Cardiac septum (tissue), 1 donor: ENCODE measurements around the gene ADAP2. TPM values are rescaled to one million over a fixed set of nuclear protein-coding genes. Genes with fewer than 3 reads are reported as not detected.
"Not testable (repeated sequence)": the region's sequence is repeated elsewhere in the genome, so short reads cannot be mapped to it uniquely, and the experiment has no call there.

Source experiments
- DNase-seq: peaks from one replicate; pipeline ENCODE4 v3.0.0-alpha.2; 2020; ENCODE audit warnings: low spot score
- intact Hi-C: fragments of 100-400 bp; cut with DNase I; formaldehyde crosslinking; loops from one replicate; pipeline ENCODE4 v1.14.0; 2022
- long read RNA-seq: library from polyadenylated mRNA; unstranded; transcript quantifications from one replicate; pipeline ENCODE4 v2.0.0, GENCODE V29; 2021
- total RNA-seq: library from RNA; stranded (reverse); fragmentation: NEBNext Ultra II Directional; extraction: Animal tissue kit (Norgen Biotek cat#: 25700); gene quantifications from one replicate; pipeline ENCODE4 v1.2.1, GENCODE V29; 2021
- donor health status: DM: no; HTN: no; CAD: no.

ADAP2 gene
- 6.8 TPM for total RNA-seq
- long read RNA-seq, partial matches to known transcripts, result 0 of 6 reads
- long read RNA-seq, other reads (novel, unspliced or antisense), result 2 of 6 reads

- peak; percentile 82 for DNase-seq
Measured at GRCh38 chr17:30921544-30922196, at the start of gene ADAP2. Gene ADAP2 (plus strand): TSS chr17:30921945. CDS start chr17:30922015, 70 bp downstream.

GRCh38 chr17:30886187-30886586, 35.6 kb upstream of the ADAP2 start:
- intact Hi-C loops, result no loop called here
- no peak for DNase-seq

More at GRCh38 chr17:30921544-30922196, at the start of gene ADAP2:
- intact Hi-C loops, result no loop called here

GRCh38 chr17:30894236-30894635, 27.5 kb upstream of the ADAP2 start:
- no peak for DNase-seq
- intact Hi-C loops, result no loop called here

- no peak for DNase-seq
- intact Hi-C loops, result no loop called here
Measured at GRCh38 chr17:30897311-30897710, 24.4 kb upstream of the ADAP2 start.

GRCh38 chr17:30905742-30906100, 16.0 kb upstream of the ADAP2 start:
- intact Hi-C loops, result loop anchor here (5.0 kb wide), 1 partner anchor 67 kb away; the partner anchor contains the start of gene RNF135
- DNase-seq, result no peak

GRCh38 chr17:30906101-30906911, 15.4 kb upstream of the ADAP2 start, which contains the start of gene TEFM:
Gene TEFM (minus strand): TSS chr17:30906238. CDS start chr17:30906198, 40 bp downstream.
- peak; percentile 96 for DNase-seq
- intact Hi-C loops, result loop anchor here (5.0 kb wide), 1 partner anchor 66 kb away; the partner anchor contains the start of gene RNF135

- intact Hi-C loops, result loop anchor here (5.0 kb wide), 1 partner anchor 63 kb away; the partner anchor contains the start of gene RNF135
- DNase-seq, result no peak
Measured at GRCh38 chr17:30908717-30909420, 12.9 kb upstream of the ADAP2 start.

GRCh38 chr17:30910151-30910550, 11.6 kb upstream of the ADAP2 start:
- intact Hi-C loops, DNase-seq: not testable (repeated sequence)

GRCh38 chr17:30913955-30914354, 7.8 kb upstream of the ADAP2 start:
- no peak for DNase-seq

GRCh38 chr17:30915833-30916611, 5.7 kb upstream of the ADAP2 start:
- no peak for DNase-seq
- intact Hi-C loops, result no loop called here

More at GRCh38 chr17:30913955-30914354, 7.8 kb upstream of the ADAP2 start:
- intact Hi-C loops, result no loop called here

- intact Hi-C loops, result no loop called here
- DNase-seq, result no peak
Measured at GRCh38 chr17:30917050-30917449, 4.7 kb upstream of the ADAP2 start.

GRCh38 chr17:30920282-30920681, 1.5 kb upstream of the ADAP2 start:
- DNase-seq, result no peak
- intact Hi-C loops, result no loop called here

GRCh38 chr17:30920683-30921543, 832 bp upstream of the ADAP2 start:
- intact Hi-C loops, result no loop called here
- DNase-seq, result no peak

GRCh38 chr17:30922235-30923030, 688 bp downstream of the ADAP2 start:
- DNase-seq, result no peak
- intact Hi-C loops, result no loop called here

- intact Hi-C loops, result no loop called here
- DNase-seq, result no peak
Measured at GRCh38 chr17:30924341-30924740, 2.6 kb downstream of the ADAP2 start.

GRCh38 chr17:30926516-30926915, 4.8 kb downstream of the ADAP2 start:
- DNase-seq, result no peak
- intact Hi-C loops, result no loop called here

- no peak for DNase-seq
- intact Hi-C loops, result no loop called here
Measured at GRCh38 chr17:30927756-30928155, 6.0 kb downstream of the ADAP2 start.
